ENCODE results near the gene LRRC49.

Gene LRRC49

GRCh38 chr15:71098920-71099319, 206.3 kb downstream of the LRRC49 start:
- DNase-seq, result no peak
